Brain pericyte (primary cell): ENCODE measurements around the gene ADGRG1.
"Not testable (repeated sequence)": the region's sequence is repeated elsewhere in the genome, so short reads cannot be mapped to it uniquely, and the experiment has no call there.

Experiments used
- DNase-seq: peaks from one replicate; pipeline ENCODE4 v3.0.0-alpha.2; 2012; ENCODE audit warnings: low read depth, low spot score

The ADGRG1 gene

DNA sequence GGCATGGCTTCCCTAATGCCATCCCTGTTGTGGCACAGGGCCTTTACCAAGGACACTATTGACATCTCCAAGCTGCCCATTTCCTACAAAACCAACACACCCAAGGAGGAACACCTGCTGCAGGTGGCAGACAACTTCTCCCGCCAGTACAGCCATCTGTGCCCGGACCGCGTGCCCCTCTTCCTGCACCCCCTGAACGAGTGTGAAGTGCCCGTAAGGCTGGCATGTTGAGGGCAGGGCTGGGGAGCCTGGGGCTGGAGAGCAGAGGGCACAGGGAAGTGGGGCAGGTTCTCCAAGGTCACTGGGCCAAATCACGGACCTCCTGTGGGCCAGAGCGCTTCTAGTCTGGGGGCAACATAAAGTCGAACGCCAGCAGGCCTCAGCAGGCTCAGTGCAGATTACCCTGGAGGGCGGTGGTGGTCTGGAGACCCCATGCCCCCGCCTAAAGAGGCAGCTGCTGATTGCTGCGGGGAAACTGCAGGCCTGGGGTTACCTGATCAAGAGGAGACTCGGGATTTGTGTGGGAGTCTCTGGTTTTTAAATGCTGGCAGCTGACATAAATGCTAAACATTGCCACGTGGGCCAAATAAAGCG, 70.5 kb downstream of the ADGRG1 start:
- DNase-seq, result no peak

DNA sequence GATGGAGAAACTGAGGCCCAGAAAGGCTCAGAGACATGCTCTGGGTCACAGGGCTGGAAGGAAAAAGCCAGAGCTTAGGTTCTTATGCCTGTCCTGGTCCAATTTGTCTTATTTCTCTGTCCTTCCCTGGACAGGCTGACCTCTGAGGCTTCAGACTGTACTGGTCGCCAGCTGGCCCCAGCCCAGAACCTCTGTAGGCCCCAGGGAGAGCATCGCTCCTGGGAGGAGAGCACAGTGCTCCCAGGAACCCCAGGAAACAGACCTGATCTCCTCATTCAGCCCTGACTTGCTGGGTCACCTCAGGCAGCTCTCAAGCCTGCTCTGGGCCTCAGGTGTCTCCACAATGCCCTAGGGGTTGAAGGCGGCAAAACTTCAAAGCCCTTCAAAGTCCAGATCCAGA, 71.1 kb downstream of the ADGRG1 start:
- DNase-seq, result no peak

DNA sequence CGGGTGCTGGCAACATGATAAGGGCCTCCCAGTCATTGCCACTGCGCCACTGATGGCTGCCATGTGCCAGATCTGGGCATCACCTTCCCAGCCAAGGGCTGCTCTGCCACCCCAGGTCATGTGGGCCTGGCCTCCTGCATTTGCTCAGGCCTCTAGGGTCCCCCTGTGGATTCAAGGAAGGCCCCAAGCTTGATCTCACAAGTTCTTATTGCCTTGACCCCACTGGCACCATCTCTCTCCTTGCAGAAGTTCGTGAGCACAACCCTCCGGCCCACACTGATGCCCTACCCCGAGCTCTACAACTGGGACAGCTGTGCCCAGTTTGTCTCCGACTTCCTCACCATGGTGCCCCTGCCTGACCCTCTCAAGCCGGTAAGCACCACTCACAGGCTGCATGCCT, 71.5 kb downstream of the ADGRG1 start:
- no peak for DNase-seq

DNA sequence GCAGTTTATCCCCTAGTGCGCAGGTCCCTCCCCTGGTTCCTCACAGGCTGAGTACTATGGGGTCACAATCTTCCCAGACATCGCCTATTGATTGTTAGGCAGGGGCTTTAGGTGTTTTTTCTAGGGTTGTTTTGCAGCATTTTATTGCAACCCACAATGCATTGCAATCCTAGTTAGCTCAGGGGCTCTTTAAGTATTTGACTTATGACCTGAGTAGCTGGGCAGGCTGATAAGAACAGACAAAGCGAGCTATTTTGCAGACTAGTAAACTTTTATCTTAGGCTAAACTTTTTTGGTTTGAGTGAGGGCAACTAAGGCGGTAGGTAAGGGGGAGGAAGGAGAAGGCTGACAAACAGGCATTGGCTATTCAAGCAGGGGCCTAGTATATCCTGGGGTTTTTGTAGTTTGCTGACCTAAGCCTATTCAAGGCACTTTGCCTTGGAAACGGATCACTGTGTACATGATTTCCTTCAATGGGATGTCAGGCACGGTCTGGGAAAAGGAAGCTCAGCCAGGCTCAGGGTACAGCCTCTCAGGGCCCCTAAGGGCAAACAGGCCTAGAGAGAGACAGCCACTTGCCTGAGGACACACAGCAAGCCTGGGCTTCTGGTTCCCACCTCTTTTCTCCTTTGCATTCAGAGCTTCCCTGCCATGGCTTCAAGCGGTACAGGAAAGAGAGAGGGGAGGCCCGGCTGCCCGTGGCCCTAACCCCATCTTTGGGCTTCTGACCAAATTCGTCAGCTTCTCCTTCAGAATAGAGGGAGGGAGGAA, 72.5 kb downstream of the ADGRG1 start:
- DNase-seq, result no peak

DNA sequence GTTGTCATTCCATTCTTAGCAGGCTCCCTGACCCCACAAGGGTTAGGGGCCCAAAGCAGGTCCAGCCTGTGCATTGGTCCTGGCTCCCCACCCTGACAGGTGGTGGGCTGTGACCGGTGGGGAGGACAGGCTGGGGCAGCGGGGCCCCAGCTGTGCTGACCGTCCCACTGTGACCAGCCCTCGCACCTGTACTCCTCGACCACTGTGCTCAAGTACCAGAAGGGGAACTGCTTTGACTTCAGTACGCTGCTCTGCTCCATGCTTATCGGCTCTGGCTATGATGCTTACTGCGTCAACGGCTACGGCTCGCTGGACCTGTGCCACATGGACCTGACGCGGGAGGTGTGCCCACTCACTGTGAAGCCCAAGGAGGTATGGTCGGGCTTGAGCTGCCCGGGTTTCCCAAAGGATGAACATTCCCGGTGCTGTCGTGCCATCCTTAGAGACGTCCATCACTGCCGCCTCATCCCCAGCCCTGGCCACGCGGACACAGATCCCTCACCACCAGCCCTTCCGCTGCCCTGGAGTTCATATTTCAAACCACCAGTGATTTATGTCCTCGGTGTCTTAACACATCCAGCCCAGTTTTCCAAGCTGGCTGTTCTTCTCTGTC, 73.4 kb downstream of the ADGRG1 start:
- no peak for DNase-seq

- DNase-seq, result no peak
Measured at GRCh38 chr16:57703416-57704010, 75.1 kb downstream of the ADGRG1 start.

DNA sequence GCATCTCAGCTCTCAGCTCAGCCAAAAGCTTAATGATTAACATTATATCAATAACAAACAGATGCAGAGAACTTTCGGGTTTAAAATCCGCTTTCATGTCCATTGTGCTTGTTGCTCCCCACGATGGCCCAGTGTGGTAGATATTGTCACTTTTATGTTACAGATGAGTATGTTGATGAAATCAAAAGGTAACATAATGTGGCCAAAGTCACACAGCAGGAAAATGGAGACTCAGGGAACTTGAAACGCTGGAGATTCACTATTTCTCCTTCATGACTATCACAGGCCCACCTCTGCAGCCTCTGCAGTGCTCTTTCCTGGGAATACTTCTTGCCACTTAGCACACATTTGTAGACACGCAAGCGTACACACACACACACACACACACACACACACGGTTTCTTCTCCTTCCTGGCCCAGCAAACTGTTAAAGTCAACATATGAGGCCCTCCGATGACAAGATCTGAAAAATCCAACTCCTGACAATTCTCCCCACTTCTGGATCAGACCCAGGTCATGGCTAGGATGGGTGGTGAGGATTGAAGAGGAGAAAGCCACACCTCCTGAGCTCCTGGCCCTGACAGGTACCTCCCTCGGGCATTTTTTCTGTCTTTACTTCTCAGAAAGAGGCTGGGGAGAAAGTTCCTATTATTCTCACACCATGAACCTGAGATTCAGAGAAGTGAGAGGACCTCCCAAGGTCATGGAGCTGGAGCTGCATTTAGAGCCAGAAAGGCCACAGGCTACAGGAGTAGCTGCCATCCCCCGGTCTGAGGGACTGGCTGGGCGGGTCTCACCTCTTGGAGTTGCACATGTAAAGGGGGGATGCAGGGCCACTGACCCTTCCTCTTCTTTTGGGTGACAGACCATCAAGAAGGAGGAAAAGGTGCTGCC, 75.8 kb downstream of the ADGRG1 start:
- DNase-seq, result no peak

DNA sequence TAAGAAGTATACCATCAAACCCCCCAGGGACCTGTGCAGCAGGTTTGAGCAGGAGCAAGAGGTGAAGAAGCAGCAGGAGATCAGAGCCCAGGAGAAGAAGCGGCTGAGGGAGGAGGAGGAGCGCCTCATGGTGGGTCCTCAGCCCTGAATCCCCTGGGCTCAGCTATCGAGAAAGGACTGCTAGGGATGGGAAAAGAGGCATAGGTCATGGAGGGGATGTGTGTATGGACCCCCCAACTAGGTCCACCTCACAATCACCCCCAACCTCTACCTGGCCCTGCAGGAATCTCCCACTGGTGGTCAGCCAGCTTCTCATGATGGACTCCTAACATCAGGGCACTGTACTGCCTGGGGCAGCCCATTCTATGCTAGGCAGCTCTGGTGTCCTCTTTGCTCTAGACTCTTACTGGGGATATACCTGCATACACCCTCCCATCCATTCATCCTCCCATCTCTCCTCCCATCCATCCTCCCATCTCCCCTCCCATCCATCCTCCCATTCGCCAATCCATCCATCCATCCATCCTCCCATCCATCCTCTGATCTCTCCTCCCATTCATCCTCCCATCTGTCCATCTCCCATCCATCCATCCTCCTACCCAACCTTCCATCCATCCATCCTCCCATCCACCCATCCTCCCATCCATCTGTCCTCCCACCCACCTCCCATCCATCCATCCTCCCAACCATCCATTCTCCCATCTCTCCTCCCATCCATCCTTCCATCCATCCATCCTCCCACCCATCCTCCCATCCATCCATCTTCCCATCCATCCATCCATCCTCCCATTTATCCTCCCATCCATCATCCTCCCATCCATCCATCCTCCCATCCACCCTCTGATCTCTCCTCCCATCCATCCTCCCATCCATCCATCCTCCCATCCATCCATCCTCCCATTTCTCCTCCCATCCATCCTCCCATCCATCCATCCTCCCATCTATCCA, 76.7 kb downstream of the ADGRG1 start:
- DNase-seq, result no peak

DNA sequence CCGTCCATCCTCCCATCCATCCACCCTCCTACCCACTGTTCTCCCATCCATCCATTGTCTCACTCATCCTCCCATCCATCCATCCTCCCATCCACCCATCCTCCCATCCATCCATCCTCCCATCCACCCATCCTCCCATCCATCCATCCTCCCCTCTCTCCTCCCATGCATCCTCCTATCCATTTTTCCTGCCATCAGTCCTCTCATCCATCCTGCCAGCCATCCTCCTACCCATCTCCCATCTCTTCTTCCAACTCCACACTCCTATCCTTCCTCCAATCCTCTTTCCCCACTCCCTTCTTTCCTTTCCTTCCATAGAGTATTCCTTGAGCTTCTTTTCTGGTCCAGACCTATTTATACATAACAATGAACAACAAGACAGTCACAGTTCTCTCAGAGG, 78.3 kb downstream of the ADGRG1 start:
- no peak for DNase-seq

DNA sequence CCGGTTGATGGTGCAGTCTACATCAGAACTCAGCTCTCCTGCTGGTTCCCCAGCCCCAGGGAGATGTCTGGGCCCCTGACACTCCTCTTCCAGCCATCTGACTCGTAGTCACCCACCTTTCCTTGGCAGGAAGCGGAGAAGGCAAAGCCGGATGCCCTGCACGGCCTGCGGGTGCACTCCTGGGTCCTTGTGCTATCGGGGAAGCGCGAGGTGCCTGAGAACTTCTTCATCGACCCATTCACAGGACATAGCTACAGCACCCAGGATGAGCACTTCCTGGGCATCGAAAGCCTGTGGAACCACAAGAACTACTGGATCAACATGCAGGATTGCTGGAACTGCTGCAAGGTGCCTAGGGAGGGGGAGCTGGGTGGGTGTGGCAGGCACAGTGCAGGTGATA, 78.9 kb downstream of the ADGRG1 start:
- no peak for DNase-seq

DNA sequence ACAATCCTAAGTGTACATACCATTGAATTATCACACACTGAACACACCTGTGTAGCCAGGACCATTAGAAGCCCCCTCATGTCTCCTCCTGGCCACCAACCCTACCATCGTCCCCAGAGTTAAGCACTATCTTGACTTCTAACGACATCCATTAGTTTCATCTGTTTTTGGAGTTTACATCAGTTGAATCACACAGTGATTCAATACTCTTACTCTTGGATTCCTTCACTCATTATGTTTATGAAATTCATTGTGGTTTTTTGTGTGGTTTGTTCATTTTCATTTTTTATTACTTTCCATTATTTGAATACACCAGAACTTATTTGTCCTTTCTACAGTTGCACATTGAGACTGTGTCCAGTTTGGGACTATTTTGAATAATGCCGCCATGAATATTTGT, 79.7 kb downstream of the ADGRG1 start:
- DNase-seq, result no peak

DNA sequence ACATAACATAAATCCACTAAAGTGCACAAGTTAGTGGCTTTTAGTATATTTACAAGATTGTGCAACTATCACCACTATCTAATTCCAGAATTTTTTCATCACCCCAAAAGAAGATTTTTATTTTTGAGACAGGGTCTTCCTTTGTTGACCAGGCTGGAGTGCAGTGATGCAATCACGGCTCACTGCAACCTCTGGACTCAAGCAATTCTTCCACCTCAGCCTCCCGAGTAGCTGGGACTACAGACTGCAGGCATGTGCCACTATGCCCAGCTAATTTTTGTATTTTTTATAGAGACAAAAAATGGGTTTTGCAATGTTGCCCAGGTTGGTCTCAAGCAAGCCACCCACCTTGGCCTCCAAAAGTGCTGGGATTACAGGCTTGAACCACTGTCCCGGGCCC, 81.2 kb downstream of the ADGRG1 start:
- no peak for DNase-seq

DNA sequence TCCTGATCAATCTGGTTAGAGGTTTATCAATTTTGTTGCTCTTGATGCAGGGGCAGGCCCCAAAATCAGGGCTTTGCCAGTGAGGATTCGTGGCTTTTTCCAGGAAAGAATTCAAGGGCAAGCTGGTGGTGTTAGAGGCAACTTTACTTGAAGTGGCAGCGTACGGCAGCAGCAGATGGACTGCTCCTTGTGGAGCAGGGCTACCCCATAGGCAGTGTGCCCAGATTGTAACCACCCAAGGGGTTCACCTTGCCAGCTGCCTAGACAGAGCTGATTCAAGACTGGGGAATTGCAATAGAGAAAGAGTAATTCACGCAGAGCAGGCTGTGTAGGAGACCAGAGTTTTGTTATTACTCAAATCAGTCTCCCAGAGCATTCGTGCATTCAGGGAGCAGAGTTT, 82.9 kb downstream of the ADGRG1 start:
- DNase-seq, result no peak

DNA sequence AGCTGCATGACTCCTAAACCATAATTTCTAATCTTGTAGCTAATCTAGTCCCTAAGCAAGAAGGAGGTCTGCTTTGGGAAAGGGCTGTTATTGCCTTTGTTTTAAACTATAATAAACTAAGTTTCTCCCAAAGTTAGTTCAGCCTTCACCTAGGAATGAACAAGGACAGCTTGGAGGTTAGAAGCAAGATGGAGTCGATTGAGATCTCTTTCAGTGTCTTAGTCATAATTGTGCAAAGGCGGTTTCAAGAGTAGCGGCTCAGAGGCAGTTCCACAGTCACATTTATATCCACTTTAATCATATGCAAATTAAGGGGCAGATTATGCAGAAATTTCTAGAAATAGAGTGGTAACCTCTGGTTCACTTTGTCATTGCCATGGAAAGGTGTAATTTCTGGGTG, 83.6 kb downstream of the ADGRG1 start:
- DNase-seq, result no peak

GRCh38 chr16:57712569-57712968, 84.1 kb downstream of the ADGRG1 start:
- not testable (repeated sequence) for DNase-seq

GRCh38 chr16:57713596-57713995, 85.2 kb downstream of the ADGRG1 start:
- DNase-seq, result no peak

DNA sequence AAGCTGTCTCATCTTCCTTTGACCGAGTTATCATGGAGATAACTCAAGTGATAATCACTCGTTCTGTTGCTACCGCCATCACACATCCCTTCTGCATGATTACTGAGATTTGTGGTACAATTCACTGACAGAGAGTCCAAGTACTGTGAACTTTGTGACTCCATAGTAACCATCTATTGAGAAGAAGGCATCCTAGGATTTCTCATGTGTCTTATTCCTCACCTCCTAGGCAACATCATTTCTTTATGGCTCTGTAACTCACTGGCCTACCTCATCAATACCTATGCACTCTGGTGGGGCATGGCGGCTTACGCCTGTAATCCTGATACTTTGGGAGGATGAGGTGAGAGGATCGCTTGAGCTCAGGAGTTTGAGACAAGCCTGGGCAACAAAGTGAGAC, 85.6 kb downstream of the ADGRG1 start:
- no peak for DNase-seq
